GM19395 (cell line): ENCODE results near the gene MINDY4B.

Experiments used
- ATAC-seq: cut with Tn5 transposase; IDR thresholded peaks from one replicate; pipeline ENCODE4 v1.9.1; 2021; ENCODE audit warnings: mild to moderate bottlenecking, moderate library complexity; ENCODE audit not compliant: unreplicated experiment

MINDY4B gene

GRCh38 chr3:150905339-150905738, at the start of gene MINDY4B:
Gene MINDY4B (minus strand): TSS chr3:150905439. CDS start chr3:150905439, 0 bp downstream.
- no peak for ATAC-seq

GRCh38 chr3:150951923-150952322, 46.7 kb upstream of the MINDY4B start:
- ATAC-seq: no peak

- ATAC-seq: no peak
Observed at GRCh38 chr3:150945226-150946032, 40.2 kb upstream of the MINDY4B start.

- ATAC-seq: no peak
Observed at GRCh38 chr3:150942221-150942620, 37.0 kb upstream of the MINDY4B start.

GRCh38 chr3:150936693-150937092, 31.5 kb upstream of the MINDY4B start:
- ATAC-seq: peak; percentile 92

GRCh38 chr3:150933473-150933995, 28.3 kb upstream of the MINDY4B start:
- no peak for ATAC-seq

GRCh38 chr3:150931745-150932144, 26.5 kb upstream of the MINDY4B start:
- ATAC-seq: no peak

GRCh38 chr3:150930839-150931238, 25.6 kb upstream of the MINDY4B start:
- ATAC-seq: no peak

GRCh38 chr3:150928234-150928633, 23.0 kb upstream of the MINDY4B start:
- no peak for ATAC-seq

- ATAC-seq: no peak
Observed at GRCh38 chr3:150926328-150926727, 21.1 kb upstream of the MINDY4B start.

GRCh38 chr3:150925751-150926201, 20.5 kb upstream of the MINDY4B start:
- ATAC-seq: peak; percentile 86

GRCh38 chr3:150922611-150923010, 17.4 kb upstream of the MINDY4B start:
- no peak for ATAC-seq

- no peak for ATAC-seq
Observed at GRCh38 chr3:150921209-150921608, 16.0 kb upstream of the MINDY4B start.

- no peak for ATAC-seq
Observed at GRCh38 chr3:150920236-150920635, 15.0 kb upstream of the MINDY4B start.

- no peak for ATAC-seq
Observed at GRCh38 chr3:150917951-150918350, 12.7 kb upstream of the MINDY4B start.

- ATAC-seq: peak; percentile 9
Observed at GRCh38 chr3:150913133-150913922, 8.1 kb upstream of the MINDY4B start.

- ATAC-seq: peak; percentile 84
Observed at GRCh38 chr3:150912501-150912900, 7.3 kb upstream of the MINDY4B start.

- ATAC-seq: no peak
Observed at GRCh38 chr3:150911771-150912170, 6.5 kb upstream of the MINDY4B start.

GRCh38 chr3:150906461-150906860, 1.2 kb upstream of the MINDY4B start:
- ATAC-seq: no peak

GRCh38 chr3:150905746-150906145, 507 bp upstream of the MINDY4B start:
- no peak for ATAC-seq

- ATAC-seq: no peak
Observed at GRCh38 chr3:150902988-150903387, 2.3 kb downstream of the MINDY4B start.

GRCh38 chr3:150901793-150902192, 3.4 kb downstream of the MINDY4B start:
- ATAC-seq: no peak
